T-helper 1 cell treated with Interleukin-12 subunit alpha and Interleukin-12 subunit beta and Interleukin-4 antibody, amounts not matched to agents 30 ng/mL and 1 ng/mL, for 36 hours (primary cell): Measurements from ENCODE around the gene HLA-DPB1. TPM values are rescaled to one million over a fixed set of nuclear protein-coding genes. Genes with fewer than 3 reads are reported as not detected.
"Not testable (repeated sequence)": the region's sequence is repeated elsewhere in the genome, so short reads cannot be mapped to it uniquely, and the experiment has no call there.

ENCODE experiments used
- intact Hi-C: fragments of 100-400 bp; cut with micrococcal nuclease; formaldehyde crosslinking; loops from one replicate; pipeline ENCODE4 v1.15.1; 2024
- total RNA-seq: library from RNA; stranded (reverse); gene quantifications from 2 replicates; pipeline ENCODE4 v1.2.3, GENCODE V29; 2022

The HLA-DPB1 gene
- 93.9 and 99.1 TPM in 2 replicates for total RNA-seq

DNA sequence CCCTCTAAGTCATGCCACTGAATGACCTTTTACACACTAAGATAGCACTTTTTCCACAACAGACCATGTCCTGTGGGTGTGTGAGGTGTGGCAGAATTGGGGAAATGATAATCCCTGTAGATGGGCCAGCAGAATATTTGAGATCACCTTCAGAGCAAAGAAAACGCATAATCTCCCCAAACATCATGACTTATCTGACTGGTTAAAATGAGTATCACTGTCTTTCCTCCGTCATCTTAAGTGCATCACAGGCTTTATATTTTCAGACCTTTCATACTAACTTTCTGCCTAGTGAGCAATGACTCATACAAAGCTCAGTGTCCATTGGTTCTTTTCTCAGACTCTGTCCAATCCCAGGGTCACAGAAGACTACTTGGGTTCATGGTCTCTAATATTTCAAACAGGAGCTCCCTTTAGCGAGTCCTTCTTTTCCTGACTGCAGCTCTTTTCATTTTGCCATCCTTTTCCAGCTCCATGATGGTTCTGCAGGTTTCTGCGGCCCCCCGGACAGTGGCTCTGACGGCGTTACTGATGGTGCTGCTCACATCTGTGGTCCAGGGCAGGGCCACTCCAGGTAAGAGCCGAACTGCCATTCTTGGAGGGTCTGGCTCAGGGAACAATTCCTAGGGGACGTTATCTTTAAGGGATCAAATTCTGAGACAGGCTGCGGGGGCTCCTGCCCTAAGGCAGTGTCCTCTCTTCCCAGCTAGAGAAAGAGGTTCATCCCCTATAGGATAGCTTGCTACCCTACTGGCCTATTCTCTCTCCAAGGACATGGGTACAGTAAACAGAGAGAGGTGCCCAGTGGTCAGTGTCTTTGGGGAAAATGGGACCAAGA, at the start of gene HLA-DPB1:
TSS of gene HLA-DPB1 (plus strand) at position 423 of the 838 bp plus-strand sequence. CDS start at position 475, 52 bp downstream.
- intact Hi-C loops, result loop anchor here (1.0 to 10.0 kb wide), 4 partner anchors 56 to 1101 kb away; partner anchors contain the start of genes DXO, RXRB and SLC39A7

DNA sequence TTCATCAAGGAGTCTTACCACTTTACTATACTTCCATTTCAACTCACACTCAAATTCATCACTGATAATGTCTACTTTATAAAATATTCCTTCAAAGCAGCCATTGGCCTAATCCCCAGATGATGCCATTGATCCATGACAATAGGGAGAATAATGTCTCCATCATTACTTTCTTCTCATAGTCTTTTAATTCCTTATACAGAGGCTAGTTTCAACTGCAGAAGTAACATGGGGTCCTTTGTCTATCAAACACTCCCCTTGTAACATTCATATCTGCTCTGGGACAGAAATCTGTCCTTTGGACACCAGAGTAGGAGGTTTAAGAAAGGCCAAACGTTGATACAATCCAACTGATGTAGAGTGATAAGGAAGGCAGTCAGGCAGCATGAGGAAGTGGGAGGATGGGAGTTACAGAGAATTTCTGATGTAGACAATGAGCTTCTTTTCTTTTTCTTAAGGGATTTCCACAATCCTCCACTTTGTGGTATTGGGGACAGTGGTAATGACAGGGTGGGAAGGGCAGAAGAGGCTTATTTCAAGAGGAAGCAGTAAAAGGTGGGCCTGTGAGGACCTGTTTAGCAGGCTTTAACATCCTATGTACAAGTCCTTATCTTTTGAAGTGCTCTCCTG, 47.5 kb upstream of the HLA-DPB1 start:
- intact Hi-C loops, result loop anchor here (1.0 to 2.0 kb wide), 3 partner anchors 8 to 44 kb away; partner anchors contain the start of gene HLA-DPA1

DNA sequence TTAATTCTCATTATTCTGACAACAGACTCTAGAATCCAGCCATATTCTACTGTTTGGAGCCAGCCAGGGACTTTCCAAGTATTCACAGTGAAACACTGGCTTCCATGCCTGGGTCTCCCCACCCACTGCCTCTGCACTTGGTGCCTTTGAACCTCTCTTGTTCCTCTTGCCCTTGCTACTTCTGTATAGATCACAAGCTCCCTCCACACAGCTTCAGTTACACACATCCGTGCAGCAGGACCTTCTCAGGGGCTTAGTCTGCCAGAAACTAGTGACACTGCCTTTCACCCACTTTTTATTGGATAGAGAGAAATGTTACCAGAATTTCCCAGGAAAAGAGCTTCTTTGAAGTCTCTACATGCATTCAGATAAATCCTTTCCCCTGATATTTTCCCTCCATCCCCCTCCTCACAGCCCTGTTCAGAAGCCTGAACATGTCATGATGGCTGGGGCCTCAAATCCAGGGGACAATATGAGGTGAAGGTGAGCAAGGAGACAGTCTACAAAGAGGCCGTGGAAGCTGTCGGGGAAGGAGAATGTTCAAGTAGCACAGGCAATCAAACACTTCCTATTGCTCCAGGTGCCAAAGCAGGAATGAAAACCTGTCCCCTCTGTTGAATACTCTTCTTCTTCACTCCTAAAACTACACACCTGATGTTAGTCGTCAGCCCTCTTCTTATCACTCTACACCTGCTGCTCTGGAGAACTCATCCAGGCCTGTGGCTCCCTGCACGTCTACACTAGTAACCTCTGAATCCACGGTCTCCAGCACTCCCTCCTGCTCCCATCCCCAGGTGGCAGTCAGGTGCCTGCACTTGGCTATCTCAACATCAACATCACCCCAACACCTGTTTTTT, 46.2 kb upstream of the HLA-DPB1 start:
- intact Hi-C loops, result loop anchor here (2.0 kb wide), 2 partner anchors 15 to 43 kb away; partner anchors contain the start of gene HLA-DPA1

DNA sequence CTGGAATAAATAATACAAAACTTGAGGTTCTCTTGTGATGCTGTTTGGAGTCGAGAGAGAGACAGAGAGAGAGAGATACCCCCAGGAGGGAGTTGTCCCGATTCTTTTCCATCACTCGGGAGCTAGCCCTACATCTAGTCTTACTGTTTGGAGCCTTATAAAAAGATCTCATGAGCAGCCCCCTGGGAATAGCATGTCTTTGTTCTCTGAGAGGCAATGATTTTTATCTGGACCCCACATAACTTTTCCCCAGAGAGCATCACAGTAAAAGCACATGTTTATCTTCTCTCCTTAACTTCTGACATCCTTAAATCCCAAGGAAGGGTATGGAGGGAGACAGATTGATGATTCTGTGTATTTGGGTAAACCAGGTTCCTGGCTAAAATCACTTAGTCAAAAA, 45.5 kb upstream of the HLA-DPB1 start:
- intact Hi-C loops, result no loop called here

DNA sequence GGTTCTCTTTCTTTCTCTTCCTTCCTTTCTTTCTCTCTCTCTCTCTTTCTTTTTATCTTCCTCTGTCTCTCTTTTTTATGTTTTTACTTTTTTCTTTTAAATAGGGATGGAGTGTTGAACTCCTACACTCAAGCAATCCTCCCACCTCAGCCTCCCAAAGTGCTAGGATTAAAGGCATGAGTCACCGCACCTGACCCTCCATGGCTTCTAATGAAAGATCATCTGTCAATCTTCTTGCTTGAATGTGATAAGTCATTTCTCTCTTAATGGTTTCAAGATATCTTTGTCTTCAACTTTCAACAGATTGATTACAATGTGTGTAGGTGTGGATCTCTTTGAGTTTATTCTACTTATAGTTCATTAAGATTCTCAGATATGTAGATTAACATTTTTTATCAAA, 41.2 kb upstream of the HLA-DPB1 start:
- intact Hi-C loops, result no loop called here

DNA sequence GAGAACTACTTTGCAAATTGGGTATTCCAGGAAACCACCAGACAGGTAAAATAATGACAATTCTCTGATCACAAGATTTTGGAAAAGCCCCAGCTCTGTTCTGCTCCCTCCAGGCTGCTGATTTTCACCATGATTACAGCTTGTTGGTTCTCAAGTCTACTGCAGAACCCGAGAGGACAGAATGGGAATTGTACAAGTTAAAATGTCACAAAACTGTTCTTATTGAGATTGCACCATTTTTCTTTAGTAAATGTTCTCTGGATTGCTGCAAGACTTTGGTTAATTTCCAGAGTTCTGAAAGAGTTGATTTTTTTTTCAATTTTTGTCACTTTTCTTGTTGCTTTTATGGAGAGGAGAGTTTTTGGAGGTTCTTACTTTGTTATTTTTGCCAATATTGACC, 39.3 kb upstream of the HLA-DPB1 start:
- intact Hi-C loops, result no loop called here

DNA sequence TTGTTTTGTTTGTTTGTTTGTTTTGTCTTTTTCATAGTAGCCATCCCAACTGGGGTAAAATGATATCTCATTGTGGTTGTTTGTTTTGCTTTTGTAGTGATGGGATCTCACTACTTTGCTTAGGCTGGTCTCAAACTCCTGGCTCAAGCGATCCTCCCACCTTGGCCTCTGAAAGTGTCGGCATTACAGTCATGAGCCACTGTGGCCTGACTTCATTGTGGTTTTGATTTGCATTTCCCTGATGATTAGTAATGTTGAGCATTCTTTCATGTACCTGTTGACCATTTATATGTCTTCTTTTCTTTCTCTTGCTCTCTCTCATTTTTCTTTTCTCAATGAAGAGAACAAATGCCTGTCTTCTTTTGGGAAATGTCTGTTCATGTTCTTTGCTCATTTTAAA, 35.6 kb upstream of the HLA-DPB1 start:
- intact Hi-C loops, result no loop called here

DNA sequence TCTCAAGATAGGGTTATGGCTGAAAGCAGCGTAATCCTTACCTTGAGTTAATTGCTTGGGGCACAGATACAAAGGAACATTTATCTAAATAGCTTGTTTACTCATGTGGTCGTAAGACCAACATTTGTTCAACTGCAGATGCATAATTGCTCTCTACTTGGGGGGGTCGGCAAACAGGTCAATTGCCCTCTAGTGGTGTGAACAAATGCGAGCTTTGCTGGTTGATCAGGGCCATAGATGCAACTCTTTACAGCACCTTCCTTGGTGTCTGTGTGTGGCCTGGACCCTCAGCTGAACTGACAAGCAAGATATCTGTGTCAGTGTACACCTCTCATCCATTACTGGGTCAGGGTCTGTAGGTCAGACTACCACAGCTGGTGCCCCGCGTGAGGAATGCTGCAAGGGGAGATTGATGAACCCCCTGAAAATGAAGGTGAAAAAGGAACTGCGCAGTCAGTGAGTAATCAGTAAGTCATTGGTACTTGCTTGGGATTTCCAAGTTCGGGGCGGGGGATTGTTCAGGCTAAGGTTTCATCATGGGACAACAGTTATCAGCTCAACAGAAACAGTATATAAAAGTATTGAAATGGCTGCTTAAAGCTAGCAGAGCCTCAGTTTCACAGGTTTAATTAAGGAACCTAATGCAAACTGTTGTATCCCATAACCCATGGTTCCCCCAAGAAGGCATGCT, 26.3 kb upstream of the HLA-DPB1 start:
- intact Hi-C loops, result no loop called here

DNA sequence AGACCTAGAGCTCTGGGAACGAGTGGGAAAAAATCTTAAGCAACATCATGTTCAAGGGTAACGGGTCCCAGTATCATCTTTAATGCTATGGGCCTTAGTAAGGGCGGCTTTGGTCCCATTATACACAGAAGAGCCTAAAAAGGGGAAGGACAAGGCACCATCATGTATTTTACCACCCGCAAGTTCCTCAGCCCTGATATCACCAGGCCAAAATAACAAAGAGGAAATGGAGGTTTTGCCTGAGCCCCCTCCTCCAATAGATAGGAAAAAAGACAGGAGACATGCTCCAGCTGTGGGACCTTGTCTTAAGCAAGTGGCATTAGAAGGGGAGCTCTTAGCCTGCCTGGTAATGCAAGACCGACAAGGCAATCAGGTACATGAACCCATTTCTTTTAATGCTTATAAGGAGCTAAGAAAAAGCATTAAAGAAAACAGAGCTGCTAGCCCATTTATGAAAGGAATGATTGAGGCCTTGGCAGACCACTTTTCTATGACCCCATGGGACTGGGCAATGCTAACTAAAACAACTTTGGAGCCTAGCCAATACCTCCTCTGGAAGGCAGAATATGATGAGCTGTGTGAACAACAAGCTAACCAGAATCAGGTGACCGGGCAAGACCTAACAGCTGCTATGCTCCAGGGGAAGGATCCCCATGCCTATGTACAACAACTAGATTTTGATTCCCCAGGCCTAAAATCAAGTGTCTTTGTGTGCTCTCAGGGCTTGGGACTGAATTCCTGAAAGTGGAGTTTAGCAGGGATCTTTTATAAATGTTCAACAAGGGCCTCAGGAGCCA, 25.6 kb upstream of the HLA-DPB1 start:
- intact Hi-C loops, result no loop called here

DNA sequence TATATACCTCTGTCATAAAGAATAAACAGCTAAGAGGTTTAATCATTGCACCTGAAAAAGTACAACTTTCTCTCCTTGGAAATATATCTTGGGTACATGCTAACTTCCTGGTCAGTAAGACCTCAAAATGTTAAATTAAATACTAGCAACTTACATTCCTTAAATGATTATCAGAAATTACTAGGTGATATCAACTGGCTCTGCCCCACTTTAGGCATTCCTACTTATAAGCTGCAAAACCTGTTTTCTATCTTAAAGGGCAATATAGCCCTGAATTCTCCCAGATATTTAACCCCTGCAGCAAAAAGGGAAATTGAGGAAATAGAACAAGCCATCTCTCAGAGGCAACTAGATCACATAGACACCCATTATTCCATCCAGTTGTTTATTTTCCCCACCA, 23.2 kb upstream of the HLA-DPB1 start:
- intact Hi-C loops, result no loop called here

DNA sequence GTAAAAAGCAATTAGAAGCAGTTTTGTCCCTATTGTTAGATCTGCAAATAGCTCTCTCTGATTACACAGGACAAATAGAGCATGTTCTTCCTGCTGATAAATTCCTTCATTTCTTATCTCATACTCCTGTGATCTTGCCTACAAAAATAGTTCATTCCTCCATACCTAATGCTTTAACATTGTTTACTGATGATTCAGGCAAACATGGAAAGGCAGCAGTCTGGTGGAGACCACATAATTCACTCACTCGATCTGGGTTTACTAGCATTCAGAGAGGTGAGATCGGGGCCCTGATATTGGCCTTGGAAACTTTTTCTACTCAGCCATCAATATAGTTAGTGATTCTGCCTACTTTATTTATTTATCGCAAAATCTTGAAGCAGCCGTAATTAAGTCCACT, 22.6 kb upstream of the HLA-DPB1 start:
- intact Hi-C loops, result no loop called here

DNA sequence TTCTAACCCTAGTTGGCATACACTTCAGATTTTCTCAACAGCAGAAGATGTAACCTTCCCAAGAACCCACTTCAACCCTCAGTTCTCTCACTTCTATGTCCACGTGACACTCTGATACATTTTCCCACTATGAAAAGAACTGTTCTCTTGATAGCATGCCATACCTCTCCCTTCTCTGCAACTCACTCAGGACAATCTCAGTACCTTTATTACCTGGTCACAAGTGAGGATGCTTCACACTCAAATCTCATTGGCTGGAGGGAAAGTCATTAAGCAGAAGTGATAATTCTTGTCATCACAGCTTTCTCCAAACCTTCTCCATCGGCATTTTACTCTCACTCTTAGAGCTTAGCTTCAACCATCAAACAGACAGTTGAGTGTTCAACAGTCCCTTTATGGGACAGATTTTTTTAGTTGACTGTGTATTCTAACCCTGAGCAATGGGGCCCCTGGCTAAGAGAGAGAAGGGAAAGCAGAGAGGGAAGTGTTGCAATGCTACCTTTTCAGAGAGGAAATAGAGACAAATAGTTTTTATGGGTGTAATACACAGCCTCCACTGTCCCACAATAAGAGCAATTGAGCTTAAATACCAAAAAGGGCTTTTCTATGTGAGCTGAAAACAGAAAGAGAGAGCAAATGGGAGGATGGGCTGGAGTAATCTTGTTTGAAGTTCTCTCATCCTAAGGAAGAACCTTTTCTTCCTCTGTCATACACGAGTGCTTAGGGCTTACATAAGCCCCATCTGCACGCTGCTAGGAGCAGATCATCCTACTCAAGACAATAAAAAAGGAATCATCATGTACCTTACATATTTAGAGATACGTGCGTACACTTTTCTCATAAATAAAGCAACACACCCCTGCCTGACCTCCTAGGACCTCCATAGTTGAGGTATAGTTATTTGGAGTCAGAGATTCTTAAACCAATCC, 18.3 kb upstream of the HLA-DPB1 start:
- intact Hi-C loops, result no loop called here

DNA sequence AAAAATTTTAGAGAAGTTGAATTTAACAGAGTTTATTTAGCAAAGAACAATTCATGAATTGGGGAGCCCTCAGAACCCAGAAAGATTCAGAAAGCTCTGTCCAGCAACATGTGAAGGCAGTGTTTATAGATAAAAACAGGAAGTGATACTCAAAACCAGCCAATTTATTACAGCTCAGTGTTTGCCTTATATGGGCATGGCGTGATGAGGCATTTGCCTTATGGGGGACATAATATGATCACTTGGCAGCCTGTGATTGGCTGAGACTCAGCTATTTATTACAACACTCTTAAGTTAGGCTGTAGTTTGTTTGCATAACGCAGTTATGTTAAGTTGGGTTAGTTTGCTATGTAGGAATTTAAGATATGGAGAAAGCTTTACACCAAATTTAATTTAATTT, 13.8 kb upstream of the HLA-DPB1 start:
- intact Hi-C loops, result no loop called here

DNA sequence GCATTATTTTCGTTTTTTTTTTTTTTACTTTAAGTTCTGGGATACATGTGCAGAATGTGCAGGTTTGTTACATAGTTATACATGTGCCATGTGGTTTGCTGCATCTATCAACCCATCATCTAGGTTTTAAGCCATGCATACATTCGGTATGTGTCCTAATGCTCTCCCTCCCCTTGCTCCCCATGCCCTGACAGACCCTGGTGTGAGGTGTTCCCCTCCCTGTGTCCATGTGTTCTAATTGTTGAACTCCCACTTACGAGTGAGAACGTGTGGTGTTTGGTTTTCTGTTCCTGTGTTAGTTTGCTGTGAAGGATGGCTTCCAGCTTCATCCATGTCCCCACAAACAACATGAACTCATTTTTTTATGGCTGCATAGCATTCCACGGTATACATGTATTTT, 12.4 kb upstream of the HLA-DPB1 start:
- intact Hi-C loops, result not testable (repeated sequence)

DNA sequence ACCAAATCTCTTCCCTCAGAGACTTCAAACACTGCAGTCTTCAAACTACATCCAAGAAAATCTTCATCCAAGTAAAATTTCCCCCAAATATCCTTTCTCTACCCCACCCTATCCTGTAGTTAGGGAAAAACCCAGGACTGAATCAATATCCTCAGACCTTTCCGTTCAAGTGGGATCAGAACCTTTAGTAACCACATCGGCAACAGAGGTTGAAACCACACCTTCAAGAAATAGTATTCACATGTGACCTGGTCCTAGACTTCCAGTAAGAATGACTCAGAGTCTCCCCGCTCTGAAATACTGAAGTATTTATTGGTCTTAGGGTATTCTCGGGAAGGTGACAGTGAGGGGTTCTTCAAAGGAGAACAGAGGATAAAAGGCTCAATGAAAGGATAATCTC, 11.1 kb upstream of the HLA-DPB1 start:
- intact Hi-C loops, result no loop called here

DNA sequence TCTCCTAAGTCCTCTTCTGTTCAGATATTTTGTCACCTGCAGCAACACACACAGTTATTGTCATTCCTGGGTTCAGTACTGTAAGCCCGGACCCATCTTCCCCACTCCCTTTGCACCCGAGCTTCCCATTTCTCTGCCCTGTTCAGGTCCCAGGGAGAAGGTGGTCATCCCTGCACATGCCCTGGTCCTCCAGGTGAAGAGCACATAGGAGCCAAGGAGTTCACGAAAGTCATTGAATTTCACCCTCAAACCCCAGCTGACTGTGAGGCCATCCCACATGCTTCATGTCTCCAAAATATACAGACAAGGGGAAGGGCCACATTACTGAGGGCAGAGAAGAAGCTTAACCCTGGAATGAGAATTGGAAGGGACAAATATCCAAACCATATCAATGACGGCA, 10.5 kb upstream of the HLA-DPB1 start:
- intact Hi-C loops, result no loop called here

DNA sequence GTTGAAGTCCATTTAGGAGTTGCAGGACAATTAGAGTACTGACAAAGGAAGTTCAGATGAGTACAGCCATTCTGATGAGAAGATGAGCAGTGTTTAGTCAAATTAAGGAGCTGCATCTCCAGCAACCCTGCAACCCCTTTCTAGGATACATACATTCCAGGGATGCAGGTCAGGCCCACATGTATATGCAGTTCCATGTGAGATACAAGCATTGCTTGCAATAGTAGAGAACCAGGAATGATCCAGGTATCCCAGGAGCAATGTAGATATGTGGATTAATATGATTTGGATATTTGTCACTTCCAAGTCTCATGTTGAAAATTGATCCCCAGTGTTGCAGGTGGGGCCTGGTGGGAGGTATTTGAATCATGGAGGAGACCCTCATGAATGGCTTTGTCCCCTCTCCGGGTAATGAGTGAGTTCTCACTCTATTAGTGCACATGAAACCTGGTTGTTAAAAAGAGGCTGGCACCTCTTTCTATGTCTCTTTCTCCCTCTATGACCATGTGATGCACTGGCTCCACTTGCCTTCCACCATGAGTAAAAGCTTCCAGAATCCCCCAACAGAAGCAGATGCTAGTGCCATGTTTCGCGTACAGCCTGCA, 8.8 kb upstream of the HLA-DPB1 start:
- intact Hi-C loops, result no loop called here

DNA sequence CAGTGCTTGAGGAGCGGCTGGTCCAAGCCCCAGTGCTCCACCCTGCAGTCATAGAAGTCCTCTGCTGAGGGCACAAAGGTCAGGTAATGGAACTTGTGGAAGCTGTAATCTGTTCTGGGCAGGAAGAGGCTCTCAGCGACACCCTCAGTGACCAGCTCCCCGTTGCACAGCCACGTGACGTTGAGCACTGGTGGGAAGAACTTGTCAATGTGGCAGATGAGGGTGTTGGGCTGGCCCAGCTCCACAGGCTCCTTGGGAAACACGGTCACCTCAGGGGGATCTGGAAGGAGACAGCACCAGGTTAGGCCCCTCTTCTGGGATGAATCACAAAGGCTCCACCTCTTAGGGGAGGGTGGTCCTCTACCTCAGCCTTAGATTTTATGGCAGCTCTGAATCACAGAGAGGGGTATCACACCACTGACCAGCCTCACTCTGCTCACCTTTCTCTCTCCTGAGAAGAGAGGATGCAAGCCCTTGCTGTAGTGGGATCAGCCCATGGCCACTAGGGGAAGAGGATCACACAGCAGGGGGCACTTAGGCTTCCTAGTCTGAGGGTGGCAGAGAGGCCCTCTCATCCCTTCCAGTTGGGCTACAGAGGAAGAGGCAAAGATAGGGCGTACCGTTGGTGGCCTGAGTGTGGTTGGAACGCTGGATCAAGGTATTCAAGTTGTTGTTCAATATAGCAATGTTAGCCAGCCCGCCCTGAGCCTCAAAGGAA, 6.6 kb upstream of the HLA-DPB1 start:
- intact Hi-C loops, result no loop called here
